ENCODE measurements around the gene CACNA1B.

GRCh38 chr9:137913132-137913531, 35.5 kb downstream of the CACNA1B start:
- TF ChIP-seq, protein P1, sequence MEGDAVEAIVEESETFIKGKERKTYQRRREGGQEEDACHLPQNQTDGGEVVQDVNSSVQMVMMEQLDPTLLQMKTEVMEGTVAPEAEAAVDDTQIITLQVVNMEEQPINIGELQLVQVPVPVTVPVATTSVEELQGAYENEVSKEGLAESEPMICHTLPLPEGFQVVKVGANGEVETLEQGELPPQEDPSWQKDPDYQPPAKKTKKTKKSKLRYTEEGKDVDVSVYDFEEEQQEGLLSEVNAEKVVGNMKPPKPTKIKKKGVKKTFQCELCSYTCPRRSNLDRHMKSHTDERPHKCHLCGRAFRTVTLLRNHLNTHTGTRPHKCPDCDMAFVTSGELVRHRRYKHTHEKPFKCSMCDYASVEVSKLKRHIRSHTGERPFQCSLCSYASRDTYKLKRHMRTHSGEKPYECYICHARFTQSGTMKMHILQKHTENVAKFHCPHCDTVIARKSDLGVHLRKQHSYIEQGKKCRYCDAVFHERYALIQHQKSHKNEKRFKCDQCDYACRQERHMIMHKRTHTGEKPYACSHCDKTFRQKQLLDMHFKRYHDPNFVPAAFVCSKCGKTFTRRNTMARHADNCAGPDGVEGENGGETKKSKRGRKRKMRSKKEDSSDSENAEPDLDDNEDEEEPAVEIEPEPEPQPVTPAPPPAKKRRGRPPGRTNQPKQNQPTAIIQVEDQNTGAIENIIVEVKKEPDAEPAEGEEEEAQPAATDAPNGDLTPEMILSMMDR (conservative IDR thresholded peaks at IDR 0.05; ENCODE audit: low read depth, low read length) = no peak
- TF ChIP-seq EZH2 (IDR thresholded peaks at IDR 0.05; ENCODE audit: borderline replicate concordance, low read depth, low read length, poor library complexity, severe bottlenecking) = no peak
